Duodenal mucosa (tissue), 2 donors: ENCODE results near the gene MESP2.

Experiments
- H3K27ac ChIP-seq: one replicate; pipeline ENCODE4 v1.7.0; 2013; ENCODE audit warnings: low read depth, low read length
- H3K27me3 ChIP-seq, 2 donors: one replicate each; pipeline ENCODE4 v1.7.0; 2013; ENCODE audit warnings: low read length in 2 of 2, control low read depth in 1 of 2; ENCODE audit not compliant: insufficient read depth in 2 of 2, control insufficient read depth in 1 of 2
- H3K36me3 ChIP-seq, 2 donors: one replicate each; pipeline ENCODE4 v1.7.0; 2013; ENCODE audit warnings: low read length in 2 of 2, control low read depth in 1 of 2; ENCODE audit not compliant: insufficient read depth in 2 of 2, control insufficient read depth in 1 of 2
- H3K4me1 ChIP-seq, 2 donors: one replicate each; pipeline ENCODE4 v1.7.0; 2013; ENCODE audit warnings: low read length in 2 of 2, control low read depth in 1 of 2; ENCODE audit not compliant: insufficient read depth in 2 of 2, control insufficient read depth in 1 of 2
- H3K4me3 ChIP-seq, 2 donors: one replicate each; pipeline ENCODE4 v1.7.0; 2013; ENCODE audit warnings: low read length in 2 of 2, low read depth in 1 of 2
- H3K9ac ChIP-seq, 2 donors: one replicate each; pipeline ENCODE4 v1.7.0; 2013; ENCODE audit warnings: low read length in 2 of 2, low read depth in 1 of 2
- H3K9me3 ChIP-seq, 2 donors: one replicate each; pipeline ENCODE4 v1.7.0; 2013; ENCODE audit warnings: low read length in 2 of 2, control low read depth in 1 of 2; ENCODE audit not compliant: control insufficient read depth in 1 of 2

MESP2 gene

GRCh38 chr15:89806559-89807550 is 30.7 kb downstream of the MESP2 start:
- H3K4me3 ChIP-seq = peak overlapping the region; percentile 78 to 92
- H3K27ac ChIP-seq = peak overlapping the region; percentile 77

GRCh38 chr15:89807689-89808088 is 31.6 kb downstream of the MESP2 start:
- Histone ChIP-seq H3K36me3 (peaks cover 23 to 27% of the 10 kb centered on the region in 2 donors), H3K9ac (no peak overlapping the region), H3K4me3 (peak overlapping the region in 1 of 2 donors; percentile 78), H3K27ac (no peak overlapping the region), H3K27me3 (no peaks in the 10 kb centered on the region), H3K4me1 (peaks cover 44 to 53% of the 10 kb centered on the region in 2 donors), H3K9me3 (no peaks in the 10 kb centered on the region)

More at GRCh38 chr15:89806559-89807550, 30.7 kb downstream of the MESP2 start:
- no peaks in the 10 kb centered on the region for H3K27me3 ChIP-seq
- H3K9me3 ChIP-seq = no peaks in the 10 kb centered on the region
- peak overlapping the region; percentile 80 to 94 for H3K9ac ChIP-seq
- H3K4me1 ChIP-seq = peaks cover 37 to 50% of the 10 kb centered on the region in 2 donors
- H3K36me3 ChIP-seq = peaks cover 29 to 35% of the 10 kb centered on the region in 2 donors

- H3K9ac ChIP-seq = no peak overlapping the region
- no peaks in the 10 kb centered on the region for H3K27me3 ChIP-seq
- H3K4me3 ChIP-seq = no peak overlapping the region
- H3K36me3 ChIP-seq = peaks cover 17 to 20% of the 10 kb centered on the region in 2 donors
- H3K27ac ChIP-seq = peak overlapping the region; percentile 11
- H3K9me3 ChIP-seq = no peaks in the 10 kb centered on the region
- peaks cover 50 to 53% of the 10 kb centered on the region in 2 donors for H3K4me1 ChIP-seq
Measured at GRCh38 chr15:89808160-89808870, 32.2 kb downstream of the MESP2 start.

- H3K27ac ChIP-seq = no peak overlapping the region
Measured at GRCh38 chr15:89809093-89809786, 33.1 kb downstream of the MESP2 start.

GRCh38 chr15:89809787-89810148 is 33.6 kb downstream of the MESP2 start:
- H3K9me3 ChIP-seq = no peaks in the 10 kb centered on the region

More at GRCh38 chr15:89809093-89809786, 33.1 kb downstream of the MESP2 start:
- H3K27me3 ChIP-seq = no peaks in the 10 kb centered on the region
- no peak overlapping the region for H3K4me3 ChIP-seq
- H3K9me3 ChIP-seq = no peaks in the 10 kb centered on the region
- peaks cover 50 to 54% of the 10 kb centered on the region in 2 donors for H3K4me1 ChIP-seq
- H3K9ac ChIP-seq = no peak overlapping the region
- H3K36me3 ChIP-seq = peaks cover 11 to 14% of the 10 kb centered on the region in 2 donors

GRCh38 chr15:89810837-89811236 is 34.7 kb downstream of the MESP2 start:
- H3K36me3 ChIP-seq = peaks cover 0 to 4% of the 10 kb centered on the region in 2 donors
- H3K4me3 ChIP-seq = no peak overlapping the region
- H3K27me3 ChIP-seq = no peaks in the 10 kb centered on the region
- peaks cover 48 to 54% of the 10 kb centered on the region in 2 donors for H3K4me1 ChIP-seq
- no peak overlapping the region for H3K9ac ChIP-seq
- no peak overlapping the region for H3K27ac ChIP-seq
- peaks cover 0 to 2% of the 10 kb centered on the region in 2 donors for H3K9me3 ChIP-seq

More at GRCh38 chr15:89809787-89810148, 33.6 kb downstream of the MESP2 start:
- no peaks in the 10 kb centered on the region for H3K27me3 ChIP-seq
- H3K36me3 ChIP-seq = peaks cover 6 to 12% of the 10 kb centered on the region in 2 donors
- H3K27ac ChIP-seq = no peak overlapping the region
- H3K9ac ChIP-seq = no peak overlapping the region
- no peak overlapping the region for H3K4me3 ChIP-seq
- peaks cover 48 to 54% of the 10 kb centered on the region in 2 donors for H3K4me1 ChIP-seq

GRCh38 chr15:89812011-89812846 is 36.1 kb downstream of the MESP2 start:
- Histone ChIP-seq H3K27me3 (no peaks in the 10 kb centered on the region), H3K9me3 (peaks cover 0 to 2% of the 10 kb centered on the region in 2 donors), H3K4me1 (peaks cover 43 to 49% of the 10 kb centered on the region in 2 donors), H3K4me3 (peak overlapping the region in 1 of 2 donors; percentile 56), H3K9ac (peak overlapping the region; percentile 39 to 82), H3K36me3 (no peaks in the 10 kb centered on the region), H3K27ac (peak overlapping the region; percentile 85)

- Histone ChIP-seq H3K4me3 (peak overlapping the region in 1 of 2 donors; percentile 56), H3K4me1 (peaks cover 39 to 45% of the 10 kb centered on the region in 2 donors), H3K27me3 (no peaks in the 10 kb centered on the region), H3K27ac (peak overlapping the region; percentile 85), H3K36me3 (no peaks in the 10 kb centered on the region), H3K9ac (peak overlapping the region; percentile 39 to 82), H3K9me3 (peaks cover 0 to 2% of the 10 kb centered on the region in 2 donors)
Measured at GRCh38 chr15:89812847-89813320, 36.8 kb downstream of the MESP2 start.
